Keratinocyte (primary cell): ENCODE measurements around the gene MARCHF3. TPM values are rescaled to one million over a fixed set of nuclear protein-coding genes. Genes with fewer than 3 reads are reported as not detected.
"Not testable (repeated sequence)": the region's sequence is repeated elsewhere in the genome, so short reads cannot be mapped to it uniquely, and the experiment has no call there.

Source experiments
- DNase-seq: peaks from one replicate; pipeline ENCODE4 v3.0.0-alpha.2; 2011; ENCODE audit warnings: low read depth, missing footprints, low spot score
- FAIRE-seq: peaks from 2 replicates; lab custom pipeline; 2011; peaks lifted over from hg19 to GRCh38; lab: Jason Lieb, UNC
- H2AFZ ChIP-seq: 2 replicates; pipeline ENCODE4 v1.6.0; 2012; ENCODE audit warnings: low read length, control low read depth, inconsistent platforms; ENCODE audit not compliant: control insufficient read depth
- H3K27ac ChIP-seq: 2 replicates; pipeline ENCODE4 v1.5.1; 2011; ENCODE audit warnings: low read length; ENCODE audit not compliant: control insufficient read depth, insufficient read depth
- H3K27me3 ChIP-seq: 3 replicates; pipeline ENCODE4 v1.6.0; 2011; ENCODE audit warnings: low read length; ENCODE audit not compliant: control insufficient read depth, insufficient read depth; ENCODE audit errors: extremely low read depth
- H3K36me3 ChIP-seq, 2 experiments: 2 replicates in 1 of 2; 3 replicates in 1 of 2; pipeline ENCODE4 v1.5.1; 2011; ENCODE audit warnings: low read length in 2 of 2, mild to moderate bottlenecking in 1 of 2; ENCODE audit not compliant: control insufficient read depth in 2 of 2, insufficient read depth in 2 of 2; ENCODE audit errors: extremely low read depth in 1 of 2
- H3K4me1 ChIP-seq: 3 replicates; pipeline ENCODE4 v1.5.1; 2011; ENCODE audit warnings: low read length; ENCODE audit not compliant: control insufficient read depth, insufficient read depth; ENCODE audit errors: extremely low read depth
- H3K4me2 ChIP-seq: 3 replicates; pipeline ENCODE4 v1.6.0; 2011; ENCODE audit warnings: low read depth, low read length; ENCODE audit not compliant: control insufficient read depth, insufficient read depth; ENCODE audit errors: extremely low read depth
- H3K4me3 ChIP-seq, 3 experiments: fragments of 200-600 bp in 1 of 3; sonication (generic) in 1 of 3; 2 replicates in 2 of 3; 3 replicates in 1 of 3; pipeline ENCODE4 v1.5.1; 2011 to 2016; ENCODE audit warnings: low read length in 3 of 3, mild to moderate bottlenecking in 3 of 3, control low read depth in 2 of 3, inconsistent platforms in 1 of 3, low read depth in 1 of 3, mixed read lengths in 1 of 3, mixed run types in 1 of 3, moderate library complexity in 1 of 3; ENCODE audit not compliant: control insufficient read depth in 2 of 3, insufficient read depth in 2 of 3; ENCODE audit errors: extremely low read depth in 1 of 3
- H3K79me2 ChIP-seq: 2 replicates; pipeline ENCODE4 v1.6.0; 2012; ENCODE audit warnings: low read length; ENCODE audit not compliant: control insufficient read depth, insufficient read depth
- H3K9ac ChIP-seq: 3 replicates; pipeline ENCODE4 v1.6.0; 2011; ENCODE audit warnings: low read length; ENCODE audit not compliant: control insufficient read depth, insufficient read depth; ENCODE audit errors: extremely low read depth
- H3K9me1 ChIP-seq: 3 replicates; pipeline ENCODE4 v1.6.0; 2011; ENCODE audit warnings: low read length; ENCODE audit not compliant: control insufficient read depth, insufficient read depth; ENCODE audit errors: extremely low read depth
- H3K9me3 ChIP-seq: 2 replicates; pipeline ENCODE4 v1.5.1; 2012; ENCODE audit warnings: low read depth, low read length; ENCODE audit not compliant: control insufficient read depth
- H4K20me1 ChIP-seq: 3 replicates; pipeline ENCODE4 v1.6.0; 2011; ENCODE audit warnings: low read length; ENCODE audit not compliant: control insufficient read depth, insufficient read depth; ENCODE audit errors: extremely low read depth
- CTCF ChIP-seq, 3 experiments: IDR thresholded peaks in 1 of 3; conservative IDR thresholded peaks in 1 of 3; optimal IDR thresholded peaks in 1 of 3; 2 replicates in 2 of 3; 3 replicates in 1 of 3; pipeline versions ENCODE3 to v1.5.1; 2011; ENCODE audit warnings: low read length in 3 of 3, mild to moderate bottlenecking in 3 of 3, moderate library complexity in 2 of 3, control low read depth in 1 of 3, inconsistent platforms in 1 of 3; ENCODE audit not compliant: insufficient read depth in 2 of 3; ENCODE audit errors: extremely low read depth in 1 of 3
- EZH2 ChIP-seq: IDR thresholded peaks from one replicate; pipeline ENCODE4 v1.6.1; 2012; ENCODE audit warnings: inconsistent platforms, mild to moderate bottlenecking, low read length, moderate library complexity
- dilution Hi-C: fragments of 300-500 bp; cut with MboI; formaldehyde crosslinking; loops from one replicate; pipeline ENCODE4 v1.7.0; 2020; ENCODE audit warnings: low sequenced_read_pairs; ENCODE audit not compliant: extremely low pct_ligation_motif_present
- polyA plus RNA-seq, 5 experiments: library from polyadenylated mRNA; depleted of rRNA in 3 of 5; stranded (reverse) in 3 of 5; stranded (forward) in 1 of 5; unstranded in 1 of 5; fragments of >200 nt; gene quantifications; 1 replicate in 1 of 5; 2 replicates in 3 of 5; 3 replicates in 1 of 5; pipeline versions ENCODE4 v1.2.1 to v1.2.3, GENCODE V29; 2011 to 2012; ENCODE audit warnings: missing spikeins in 2 of 5, low read depth in 1 of 5, low replicate concordance in 1 of 5

The MARCHF3 gene
- polyA plus RNA-seq, 1 donor (not counting 4 experiments of a cell fraction or from before 2014, with no cell fraction given) = 0.45 TPM

- no peaks in the 10 kb centered on the region for H4K20me1 ChIP-seq
- no peaks in the 10 kb centered on the region for H3K9me1 ChIP-seq
- no peak overlapping the region for H3K27ac ChIP-seq
- H3K4me3 ChIP-seq = no peak overlapping the region
- H3K79me2 ChIP-seq = no peaks in the 10 kb centered on the region
- dilution Hi-C loops = no loop called here
- H3K9ac ChIP-seq = no peak overlapping the region
- H3K36me3 ChIP-seq = no peaks in the 10 kb centered on the region
- H3K4me2 ChIP-seq = no peak overlapping the region
- DNase-seq = no peak
- no peaks in the 10 kb centered on the region for H3K4me1 ChIP-seq
- no peaks in the 10 kb centered on the region for H3K27me3 ChIP-seq
- H3K9me3 ChIP-seq = no peaks in the 10 kb centered on the region
- TF ChIP-seq EZH2 = no peak
- no peak for TF ChIP-seq CTCF (optimal IDR thresholded peaks at IDR 0.05 in 1 of 3, IDR thresholded peaks at IDR 0.05 in 1 of 3, conservative IDR thresholded peaks at IDR 0.05 in 1 of 3; ENCODE audit: extremely low read depth in 1 of 3, insufficient read depth in 2 of 3, low read length in 3 of 3)
- no peak for FAIRE-seq
- H2AFZ ChIP-seq = no peak overlapping the region
These were observed 120.5 kb downstream of the MARCHF3 start for GRCh38 chr5:126909856-126910255.

- H3K79me2 ChIP-seq, H3K4me1 ChIP-seq, H3K36me3 ChIP-seq, H3K4me2 ChIP-seq, H2AFZ ChIP-seq, H3K9me1 ChIP-seq, FAIRE-seq, H4K20me1 ChIP-seq, H3K27ac ChIP-seq, H3K27me3 ChIP-seq, H3K9ac ChIP-seq, DNase-seq, H3K4me3 ChIP-seq, H3K9me3 ChIP-seq, dilution Hi-C loops: not testable (repeated sequence)
These were observed 126.0 kb downstream of the MARCHF3 start for GRCh38 chr5:126904407-126904806.

- Histone ChIP-seq H3K4me1 (no peaks in the 10 kb centered on the region), H3K79me2 (no peaks in the 10 kb centered on the region), H3K9me1 (no peaks in the 10 kb centered on the region), H3K9me3 (no peaks in the 10 kb centered on the region), H3K36me3 (no peaks in the 10 kb centered on the region), H3K4me3 (no peak overlapping the region), H3K27me3 (no peaks in the 10 kb centered on the region), H2AFZ (no peak overlapping the region), H3K4me2 (no peak overlapping the region), H3K9ac (no peak overlapping the region), H3K27ac (no peak overlapping the region), H4K20me1 (no peaks in the 10 kb centered on the region)
- dilution Hi-C loops = no loop called here
- DNase-seq (no peak), FAIRE-seq (no peak)
- TF ChIP-seq CTCF (optimal IDR thresholded peaks at IDR 0.05 in 1 of 3, IDR thresholded peaks at IDR 0.05 in 1 of 3, conservative IDR thresholded peaks at IDR 0.05 in 1 of 3; ENCODE audit: extremely low read depth in 1 of 3, insufficient read depth in 2 of 3, low read length in 3 of 3) = no peak
- TF ChIP-seq EZH2 = no peak
These were observed 129.6 kb downstream of the MARCHF3 start for GRCh38 chr5:126900796-126901195.
